Measurements from ENCODE around the gene DGKG.

Gene DGKG

GRCh38 chr3:186152889-186153292 is 209.1 kb downstream of the DGKG start:
- DNase-seq (ENCODE audit: extremely low spot score), result no peak
- TF ChIP-seq ZNF384 (IDR thresholded peaks at IDR 0.05), result no peak
- TF ChIP-seq FOXK2 (IDR thresholded peaks at IDR 0.05), result no peak
- TF ChIP-seq FOXM1 (IDR thresholded peaks at IDR 0.05; ENCODE audit: borderline replicate concordance), result no peak
- TF ChIP-seq NFRKB (IDR thresholded peaks at IDR 0.05), result no peak
- TF ChIP-seq TARDBP (IDR thresholded peaks at IDR 0.05), result no peak
- TF ChIP-seq SP1 (IDR thresholded peaks at IDR 0.05), result no peak
- no peak for TF ChIP-seq FOXA1 (IDR thresholded peaks at IDR 0.05)
- TF ChIP-seq, protein P1, sequence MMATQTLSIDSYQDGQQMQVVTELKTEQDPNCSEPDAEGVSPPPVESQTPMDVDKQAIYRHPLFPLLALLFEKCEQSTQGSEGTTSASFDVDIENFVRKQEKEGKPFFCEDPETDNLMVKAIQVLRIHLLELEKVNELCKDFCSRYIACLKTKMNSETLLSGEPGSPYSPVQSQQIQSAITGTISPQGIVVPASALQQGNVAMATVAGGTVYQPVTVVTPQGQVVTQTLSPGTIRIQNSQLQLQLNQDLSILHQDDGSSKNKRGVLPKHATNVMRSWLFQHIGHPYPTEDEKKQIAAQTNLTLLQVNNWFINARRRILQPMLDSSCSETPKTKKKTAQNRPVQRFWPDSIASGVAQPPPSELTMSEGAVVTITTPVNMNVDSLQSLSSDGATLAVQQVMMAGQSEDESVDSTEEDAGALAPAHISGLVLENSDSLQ (IDR thresholded peaks at IDR 0.05), result no peak
- no peak for TF ChIP-seq SUZ12 (IDR thresholded peaks at IDR 0.05)
- no peak for TF ChIP-seq ELF4 (IDR thresholded peaks at IDR 0.05)
- ChIA-PET CTCF (no interaction called here), POLR2A (no interaction called here)

- no peak for DNase-seq (ENCODE audit: extremely low spot score)
- POLR2A ChIA-PET, result no interaction called here
- no peak for TF ChIP-seq ZNF384 (IDR thresholded peaks at IDR 0.05)
- no peak for TF ChIP-seq L3MBTL2 (conservative IDR thresholded peaks at IDR 0.05)
- TF ChIP-seq ELF4 (IDR thresholded peaks at IDR 0.05), result no peak
- TF ChIP-seq NFRKB (IDR thresholded peaks at IDR 0.05), result no peak
- TF ChIP-seq BHLHE40 (IDR thresholded peaks at IDR 0.05; ENCODE audit: borderline replicate concordance), result no peak
- no peak for TF ChIP-seq ARNT (IDR thresholded peaks at IDR 0.05)
- no peak for TF ChIP-seq TARDBP (IDR thresholded peaks at IDR 0.05)
- no peak for TF ChIP-seq SP1 (IDR thresholded peaks at IDR 0.05)
- TF ChIP-seq CTBP1 (IDR thresholded peaks at IDR 0.05; ENCODE audit: borderline replicate concordance), result no peak
- TF ChIP-seq, protein P1 (IDR thresholded peaks at IDR 0.05), result no peak
- TF ChIP-seq HDGF (IDR thresholded peaks at IDR 0.05; ENCODE audit: borderline replicate concordance), result no peak
- no peak for TF ChIP-seq FOXK2 (IDR thresholded peaks at IDR 0.05)
- TF ChIP-seq SUZ12 (IDR thresholded peaks at IDR 0.05), result no peak
- TF ChIP-seq LEF1 (IDR thresholded peaks at IDR 0.05; ENCODE audit: borderline replicate concordance), result no peak
- no peak for TF ChIP-seq FOXA1 (IDR thresholded peaks at IDR 0.05)
- TF ChIP-seq FOXM1 (IDR thresholded peaks at IDR 0.05; ENCODE audit: borderline replicate concordance), result no peak
- CTCF ChIA-PET, result no interaction called here
Measured at GRCh38 chr3:186152361-186152798, 209.7 kb downstream of the DGKG start.

DNA sequence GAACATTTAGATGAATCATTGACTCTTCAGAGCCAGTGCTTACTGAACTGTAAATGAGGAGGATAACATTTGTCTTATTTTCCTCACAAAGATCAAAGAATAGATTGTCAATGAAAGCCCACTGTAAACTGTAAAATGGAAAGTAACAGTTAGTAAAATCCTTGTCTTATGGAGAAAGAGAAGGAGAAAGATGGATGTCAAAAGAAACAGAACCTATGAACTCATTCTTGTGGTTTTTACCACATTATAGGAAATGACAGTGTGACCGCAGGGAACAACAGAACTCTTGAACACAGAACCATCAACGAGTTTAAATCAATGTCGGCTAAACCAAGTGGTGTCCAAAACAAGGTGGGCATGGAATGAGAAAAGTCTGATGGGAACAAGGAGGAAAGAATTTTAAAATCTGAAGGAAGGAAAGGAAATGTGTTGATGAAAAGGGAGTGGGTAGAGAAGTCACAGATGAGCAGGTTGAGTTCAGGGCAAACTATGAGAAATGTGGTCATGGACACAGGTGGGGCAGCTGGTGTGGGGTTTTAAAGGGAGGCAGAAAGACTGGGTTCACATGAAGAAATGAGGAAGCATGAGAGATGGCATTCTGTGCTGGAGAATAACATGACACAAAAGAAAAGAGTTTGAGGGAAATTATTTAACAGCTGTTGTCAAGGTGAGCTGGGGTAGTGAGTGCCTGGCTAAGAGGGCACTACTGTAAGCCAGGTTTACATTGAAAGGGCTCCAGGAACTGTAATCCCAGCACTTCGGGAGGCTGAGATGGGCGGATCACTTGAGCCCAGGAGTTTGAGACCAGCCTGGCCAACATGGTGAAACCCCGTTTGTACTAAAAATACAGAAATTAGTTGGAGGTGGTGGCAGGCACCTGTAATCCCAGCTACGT is 210.7 kb downstream of the DGKG start:
- ChIA-PET POLR2A (no interaction called here), CTCF (no interaction called here)
- TF ChIP-seq, protein P1 (IDR thresholded peaks at IDR 0.05), result no peak
- TF ChIP-seq FOXM1 (IDR thresholded peaks at IDR 0.05; ENCODE audit: borderline replicate concordance) (no peak), CTBP1 (IDR thresholded peaks at IDR 0.05; ENCODE audit: borderline replicate concordance) (no peak), SP1 (IDR thresholded peaks at IDR 0.05) (no peak), ELF4 (IDR thresholded peaks at IDR 0.05) (no peak), FOXA1 (IDR thresholded peaks at IDR 0.05) (no peak), NFRKB (IDR thresholded peaks at IDR 0.05) (no peak), FOXK2 (IDR thresholded peaks at IDR 0.05) (no peak), ARNT (IDR thresholded peaks at IDR 0.05) (no peak), L3MBTL2 (conservative IDR thresholded peaks at IDR 0.05) (no peak), SUZ12 (IDR thresholded peaks at IDR 0.05) (no peak), LEF1 (IDR thresholded peaks at IDR 0.05; ENCODE audit: borderline replicate concordance) (no peak), TARDBP (IDR thresholded peaks at IDR 0.05) (no peak), HDGF (IDR thresholded peaks at IDR 0.05; ENCODE audit: borderline replicate concordance) (no peak), ZNF384 (IDR thresholded peaks at IDR 0.05) (no peak)
- DNase-seq (ENCODE audit: extremely low spot score), result no peak

GRCh38 chr3:186150041-186150830 is 211.8 kb downstream of the DGKG start:
- TF ChIP-seq ARNT (IDR thresholded peaks at IDR 0.05), result no peak
- TF ChIP-seq BHLHE40 (IDR thresholded peaks at IDR 0.05; ENCODE audit: borderline replicate concordance), result no peak
- TF ChIP-seq FOXM1 (IDR thresholded peaks at IDR 0.05; ENCODE audit: borderline replicate concordance), result no peak
- no peak for TF ChIP-seq SUZ12 (IDR thresholded peaks at IDR 0.05)
- no peak for TF ChIP-seq L3MBTL2 (conservative IDR thresholded peaks at IDR 0.05)
- TF ChIP-seq ELF4 (IDR thresholded peaks at IDR 0.05), result no peak
- TF ChIP-seq, protein P1 (IDR thresholded peaks at IDR 0.05), result no peak
- no peak for TF ChIP-seq HDGF (IDR thresholded peaks at IDR 0.05; ENCODE audit: borderline replicate concordance)
- no peak for TF ChIP-seq FOXK2 (IDR thresholded peaks at IDR 0.05)
- no peak for TF ChIP-seq NFRKB (IDR thresholded peaks at IDR 0.05)
- no peak for TF ChIP-seq ZNF384 (IDR thresholded peaks at IDR 0.05)
- no peak for TF ChIP-seq TARDBP (IDR thresholded peaks at IDR 0.05)
- TF ChIP-seq SP1 (IDR thresholded peaks at IDR 0.05), result no peak
- TF ChIP-seq FOXA1 (IDR thresholded peaks at IDR 0.05), result no peak
- TF ChIP-seq LEF1 (IDR thresholded peaks at IDR 0.05; ENCODE audit: borderline replicate concordance), result no peak
- TF ChIP-seq CTBP1 (IDR thresholded peaks at IDR 0.05; ENCODE audit: borderline replicate concordance), result no peak
- POLR2A ChIA-PET, result no interaction called here
- no peak for DNase-seq (ENCODE audit: extremely low spot score)
- CTCF ChIA-PET, result no interaction called here
